SU-DHL-6 (cell line): ENCODE results near the gene CNKSR3.

Experiments used
- EZH2phosphoT487 ChIP-seq: fragments of 200-600 bp; sonication (generic), shearing (Covaris generic); conservative IDR thresholded peaks from 2 replicates; pipeline ENCODE4 v1.6.1; 2018; ENCODE audit warnings: mild to moderate bottlenecking, antibody characterized with exemption, low read length, moderate library complexity, mixed read lengths
- TF ChIP-seq, protein P1 (sequence below): fragments of 200-600 bp; sonication (generic); IDR thresholded peaks from one replicate; pipeline ENCODE4 v1.5.1; 2017; ENCODE audit warnings: antibody characterized with exemption, mild to moderate bottlenecking, low read length, moderate library complexity; ENCODE audit not compliant: insufficient read depth, poor library complexity, severe bottlenecking

DNA sequence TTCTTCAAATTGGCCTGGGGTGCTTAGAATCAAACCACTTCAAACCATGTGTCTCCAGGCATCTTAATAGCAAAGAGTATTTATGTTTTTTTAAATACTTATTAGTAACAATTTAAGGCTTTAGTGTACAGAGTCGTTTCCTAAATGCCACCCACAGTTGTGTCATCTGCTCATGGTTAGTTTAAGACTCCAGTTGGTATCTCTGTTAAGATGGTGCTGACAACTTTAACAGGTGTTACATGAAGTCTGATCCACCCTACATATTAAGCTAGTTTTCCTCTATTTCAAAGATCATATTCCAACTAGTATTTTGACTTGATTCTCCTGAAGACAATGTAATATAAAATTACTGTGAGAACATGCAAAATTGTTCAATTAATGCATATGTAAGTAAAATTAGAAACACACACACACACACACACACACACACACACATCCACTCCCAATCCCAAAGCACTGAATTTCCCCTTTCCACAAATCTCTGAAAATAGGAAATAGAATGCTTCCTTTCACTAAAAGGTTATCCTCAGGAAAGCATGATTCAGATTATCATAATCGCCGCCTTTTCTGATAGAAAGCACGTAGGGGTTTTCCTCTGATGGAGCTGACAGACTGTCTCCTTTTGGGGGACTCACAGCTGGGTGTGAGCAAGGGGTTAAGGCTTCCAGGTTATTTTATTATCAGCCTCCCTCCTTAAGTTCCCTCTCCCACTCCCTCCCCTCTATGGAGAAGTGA lies 10.5 kb downstream of the CNKSR3 start:
- TF ChIP-seq, protein P1, sequence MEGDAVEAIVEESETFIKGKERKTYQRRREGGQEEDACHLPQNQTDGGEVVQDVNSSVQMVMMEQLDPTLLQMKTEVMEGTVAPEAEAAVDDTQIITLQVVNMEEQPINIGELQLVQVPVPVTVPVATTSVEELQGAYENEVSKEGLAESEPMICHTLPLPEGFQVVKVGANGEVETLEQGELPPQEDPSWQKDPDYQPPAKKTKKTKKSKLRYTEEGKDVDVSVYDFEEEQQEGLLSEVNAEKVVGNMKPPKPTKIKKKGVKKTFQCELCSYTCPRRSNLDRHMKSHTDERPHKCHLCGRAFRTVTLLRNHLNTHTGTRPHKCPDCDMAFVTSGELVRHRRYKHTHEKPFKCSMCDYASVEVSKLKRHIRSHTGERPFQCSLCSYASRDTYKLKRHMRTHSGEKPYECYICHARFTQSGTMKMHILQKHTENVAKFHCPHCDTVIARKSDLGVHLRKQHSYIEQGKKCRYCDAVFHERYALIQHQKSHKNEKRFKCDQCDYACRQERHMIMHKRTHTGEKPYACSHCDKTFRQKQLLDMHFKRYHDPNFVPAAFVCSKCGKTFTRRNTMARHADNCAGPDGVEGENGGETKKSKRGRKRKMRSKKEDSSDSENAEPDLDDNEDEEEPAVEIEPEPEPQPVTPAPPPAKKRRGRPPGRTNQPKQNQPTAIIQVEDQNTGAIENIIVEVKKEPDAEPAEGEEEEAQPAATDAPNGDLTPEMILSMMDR: no peak
- TF ChIP-seq EZH2phosphoT487: no peak
